GM10266 (cell line): ENCODE data around the gene PJA1.

Source experiments
- DNase-seq: peaks from one replicate; pipeline ENCODE4 v3.0.0; 2012; ENCODE audit errors: extremely low spot score
- TF ChIP-seq, protein P1 (sequence below): IDR thresholded peaks from 2 replicates; pipeline ENCODE4 v1.5.1; 2012; ENCODE audit warnings: mild to moderate bottlenecking, low read depth; ENCODE audit not compliant: control insufficient read depth, insufficient read depth; ENCODE audit errors: missing control alignments

Gene PJA1

GRCh38 chrX:69172937-69173336 is 7.7 kb upstream of the PJA1 start:
- TF ChIP-seq, protein P1, sequence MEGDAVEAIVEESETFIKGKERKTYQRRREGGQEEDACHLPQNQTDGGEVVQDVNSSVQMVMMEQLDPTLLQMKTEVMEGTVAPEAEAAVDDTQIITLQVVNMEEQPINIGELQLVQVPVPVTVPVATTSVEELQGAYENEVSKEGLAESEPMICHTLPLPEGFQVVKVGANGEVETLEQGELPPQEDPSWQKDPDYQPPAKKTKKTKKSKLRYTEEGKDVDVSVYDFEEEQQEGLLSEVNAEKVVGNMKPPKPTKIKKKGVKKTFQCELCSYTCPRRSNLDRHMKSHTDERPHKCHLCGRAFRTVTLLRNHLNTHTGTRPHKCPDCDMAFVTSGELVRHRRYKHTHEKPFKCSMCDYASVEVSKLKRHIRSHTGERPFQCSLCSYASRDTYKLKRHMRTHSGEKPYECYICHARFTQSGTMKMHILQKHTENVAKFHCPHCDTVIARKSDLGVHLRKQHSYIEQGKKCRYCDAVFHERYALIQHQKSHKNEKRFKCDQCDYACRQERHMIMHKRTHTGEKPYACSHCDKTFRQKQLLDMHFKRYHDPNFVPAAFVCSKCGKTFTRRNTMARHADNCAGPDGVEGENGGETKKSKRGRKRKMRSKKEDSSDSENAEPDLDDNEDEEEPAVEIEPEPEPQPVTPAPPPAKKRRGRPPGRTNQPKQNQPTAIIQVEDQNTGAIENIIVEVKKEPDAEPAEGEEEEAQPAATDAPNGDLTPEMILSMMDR: no peak
- DNase-seq: no peak

DNA sequence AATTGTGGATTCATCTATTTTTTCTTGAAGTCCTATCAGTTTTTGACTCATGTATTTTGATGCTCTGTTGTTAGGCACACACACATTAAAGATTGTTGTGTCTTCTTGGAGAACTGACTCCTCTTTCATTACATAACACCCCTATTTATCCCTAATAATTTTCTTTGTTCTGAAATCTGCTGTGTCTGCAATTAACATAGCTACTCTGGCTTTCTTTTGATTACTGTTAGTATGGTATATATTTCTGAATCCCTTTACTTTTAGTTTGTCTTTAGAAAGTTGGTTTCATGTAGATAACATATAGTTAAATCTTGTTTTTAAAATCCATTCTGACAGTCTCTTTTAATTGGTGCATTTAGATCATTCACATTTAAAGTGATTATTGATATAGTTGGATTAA is 5.1 kb upstream of the PJA1 start:
- DNase-seq: no peak
- TF ChIP-seq, protein P1: no peak

- TF ChIP-seq, protein P1: no peak
- DNase-seq: peak; percentile 65
Observed at GRCh38 chrX:69163936-69164741, 1.1 kb downstream of the PJA1 start.

GRCh38 chrX:69162361-69162865 is 2.8 kb downstream of the PJA1 start:
- no peak for DNase-seq
- TF ChIP-seq, protein P1: no peak

DNA sequence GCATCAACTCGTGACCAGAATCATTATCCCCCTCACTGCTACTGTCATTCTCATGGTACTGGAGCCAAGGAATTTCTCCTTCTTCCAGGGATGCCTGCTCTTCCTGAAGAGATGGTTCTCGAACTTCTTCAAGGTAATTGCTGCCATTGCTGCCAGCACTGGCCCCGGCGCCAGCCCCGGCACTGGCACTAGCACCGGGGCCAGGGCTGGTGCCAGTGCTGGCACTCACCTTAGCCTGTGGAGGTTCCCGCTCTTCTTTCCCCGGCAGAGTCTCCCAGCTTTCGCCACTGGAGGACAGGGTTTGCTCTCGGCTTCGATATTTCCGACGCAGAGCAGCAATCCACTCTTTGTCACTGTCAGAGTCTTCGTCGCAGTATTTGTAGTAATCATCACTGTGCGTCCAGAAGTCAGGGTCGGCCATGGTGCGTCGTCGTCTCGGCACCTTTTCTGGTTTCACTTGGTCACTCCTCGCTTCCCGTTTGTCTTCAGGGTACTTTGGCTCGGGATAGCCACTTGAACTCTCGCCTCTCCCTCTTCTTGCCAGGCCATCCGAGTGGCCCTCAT is 3.4 kb downstream of the PJA1 start:
- TF ChIP-seq, protein P1: no peak

GRCh38 chrX:69161371-69161770 is 3.9 kb downstream of the PJA1 start:
- no peak for DNase-seq
- TF ChIP-seq, protein P1: no peak

More for the DNA sequence above, 3.4 kb downstream of the PJA1 start:
- no peak for DNase-seq

DNA sequence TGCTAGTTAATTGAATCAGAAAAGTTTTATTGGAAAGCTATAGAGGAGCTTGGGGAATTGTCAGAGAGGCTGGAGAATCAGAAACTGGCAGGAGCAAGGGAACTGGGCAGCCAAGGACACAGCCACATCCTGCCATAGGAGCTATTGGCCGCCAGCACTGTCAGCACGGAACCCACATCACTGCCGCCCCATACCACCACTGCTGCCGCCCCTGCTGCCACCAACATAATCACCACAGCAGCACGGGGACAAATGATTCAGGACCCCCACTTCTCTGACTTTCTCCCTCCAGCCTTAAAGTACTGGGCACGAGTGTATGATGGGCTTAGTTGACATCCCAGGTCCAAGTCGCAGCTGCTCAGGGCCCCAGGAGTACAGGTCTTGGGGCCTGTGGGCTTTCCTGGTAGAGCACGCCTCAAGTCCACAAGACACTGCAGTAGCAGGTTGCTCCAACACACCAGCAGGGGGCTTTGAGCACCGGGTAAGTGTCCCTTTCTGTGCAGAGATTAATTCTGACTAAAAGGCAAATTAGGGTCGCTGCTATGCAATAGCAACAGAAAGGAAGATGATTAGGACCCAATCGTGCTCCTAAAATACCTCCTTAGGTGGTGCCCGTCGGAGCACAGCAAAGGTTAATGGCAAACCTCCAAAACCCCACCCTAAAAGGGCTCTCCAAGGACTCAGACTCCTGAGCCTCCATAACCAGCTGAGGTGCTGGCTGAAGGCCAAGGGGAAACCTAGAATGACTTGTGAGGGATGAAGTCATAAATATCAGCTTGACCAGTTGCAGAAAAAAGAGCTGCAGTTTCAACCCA is 6.9 kb downstream of the PJA1 start:
- TF ChIP-seq, protein P1: peak; percentile 44
- DNase-seq: peak; percentile 49
